OCI-LY7 (cell line): ENCODE results near the gene HHLA2.

Experiments used
- CTCF ChIP-seq: fragments of 200-600 bp; sonication (generic); conservative IDR thresholded peaks from 2 replicates; pipeline ENCODE4 v1.5.1; 2014; ENCODE audit warnings: mild to moderate bottlenecking, antibody characterized with exemption, low read length, moderate library complexity, mixed read lengths
- EZH2phosphoT487 ChIP-seq: fragments of 200-600 bp; sonication (generic); IDR thresholded peaks from 2 replicates; pipeline ENCODE4 v1.6.1; 2018; ENCODE audit warnings: low read depth, borderline replicate concordance, mild to moderate bottlenecking, mixed run types, antibody characterized with exemption, low read length, moderate library complexity, mixed read lengths

DNA sequence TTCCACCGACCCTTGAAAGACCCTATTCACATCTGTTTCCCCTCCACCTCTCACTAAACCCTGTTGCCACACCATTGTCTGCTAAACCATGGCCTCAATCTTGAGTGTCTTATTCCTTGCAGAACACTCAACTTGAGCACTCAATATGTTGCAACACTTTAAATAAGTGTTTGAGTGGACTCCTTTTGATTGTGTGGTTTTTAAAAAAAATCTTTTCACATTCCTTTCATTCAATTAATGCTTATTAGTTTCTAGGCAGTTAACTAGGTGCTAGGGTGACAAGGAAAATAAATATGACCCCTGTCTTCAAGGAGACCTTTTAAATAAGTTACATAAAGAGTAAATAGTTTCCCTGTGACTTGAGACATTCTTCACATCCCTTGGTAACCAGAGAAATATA, 13.3 kb upstream of the HHLA2 start:
- TF ChIP-seq CTCF, result no peak
- TF ChIP-seq EZH2phosphoT487, result no peak
